Embryonic facial prominence (tissue), 1 donor: ENCODE measurements around the gene CCDC78.

Experiments
- DNase-seq: peaks from one replicate; pipeline ENCODE4 v3.0.0-alpha.2; 2016; ENCODE audit errors: extremely low spot score

CCDC78 gene

GRCh38 chr16:739560-740458 is 13.6 kb upstream of the CCDC78 start:
- DNase-seq, result no peak

GRCh38 chr16:736936-737481 is 10.8 kb upstream of the CCDC78 start:
- DNase-seq, result no peak

- no peak for DNase-seq
Observed at GRCh38 chr16:735982-736453, 9.8 kb upstream of the CCDC78 start.

GRCh38 chr16:734981-735881 is 9.0 kb upstream of the CCDC78 start:
- no peak for DNase-seq

GRCh38 chr16:734208-734980 is 8.2 kb upstream of the CCDC78 start:
- DNase-seq, result no peak

GRCh38 chr16:733382-734207 is 7.4 kb upstream of the CCDC78 start:
- DNase-seq, result no peak

GRCh38 chr16:732936-733335 is 6.7 kb upstream of the CCDC78 start:
- no peak for DNase-seq

- no peak for DNase-seq
Observed at GRCh38 chr16:732332-732731, 6.1 kb upstream of the CCDC78 start.

GRCh38 chr16:730666-731509 is 4.6 kb upstream of the CCDC78 start:
- no peak for DNase-seq

GRCh38 chr16:729768-730665 is 3.8 kb upstream of the CCDC78 start:
- no peak for DNase-seq

GRCh38 chr16:728890-729744 is 2.9 kb upstream of the CCDC78 start:
- no peak for DNase-seq

GRCh38 chr16:728131-728889 is 2.1 kb upstream of the CCDC78 start:
- no peak for DNase-seq

GRCh38 chr16:727291-727977 is 1.2 kb upstream of the CCDC78 start:
- DNase-seq, result no peak

- DNase-seq, result no peak
Observed at GRCh38 chr16:726188-726437, 130 bp downstream of the CCDC78 start.

GRCh38 chr16:725463-726187 is 618 bp downstream of the CCDC78 start:
- DNase-seq, result no peak

GRCh38 chr16:725041-725376 is 1.2 kb downstream of the CCDC78 start:
- no peak for DNase-seq
